ENCODE results near the gene ANXA4. TPM values are rescaled to one million over a fixed set of nuclear protein-coding genes. Genes with fewer than 3 reads are reported as not detected.

Gene ANXA4
- total and polyA plus RNA-seq, 2 of the 13 experiments (the other 11 are each of a cell fraction or from before 2014, with no cell fraction given): 155 to 168 TPM

GRCh38 chr2:69734035-69734611 is 7.8 kb upstream of the ANXA4 start:
- no peaks in the 10 kb centered on the region for H4K20me1 ChIP-seq (ENCODE audit: insufficient read depth, low read length)
- H3K9me3 ChIP-seq (ENCODE audit: low read length): no peaks in the 10 kb centered on the region
- H3K27me3 ChIP-seq (ENCODE audit: control insufficient read depth in 1 of 2, insufficient read depth in 2 of 2, low read length in 2 of 2): no peaks in the 10 kb centered on the region
- H3K4me3 ChIP-seq (replicated peaks in 1 of 3; ENCODE audit: insufficient read depth in 1 of 3, low read depth in 2 of 3, low read length in 3 of 3): no peak overlapping the region
- DNase-seq (ENCODE audit: low spot score) (peak; percentile 86), ATAC-seq (peak; percentile 81), FAIRE-seq (peak; percentile 59)
- H3K36me3 ChIP-seq (replicated peaks in 1 of 2; ENCODE audit: control insufficient read depth in 1 of 2, insufficient read depth in 2 of 2, low read length in 2 of 2): no peaks in the 10 kb centered on the region
- H3K79me2 ChIP-seq (ENCODE audit: insufficient read depth, low read length): no peaks in the 10 kb centered on the region
- no TSS peak for BruUV-seq (replicated peaks)
- peak overlapping the region; percentile 43 for H2AFZ ChIP-seq (ENCODE audit: low read length)
- ChIA-PET POLR2A (interaction anchor here (0.7 to 3.4 kb wide), 5 partner anchors 9 to 48 kb away, joined by 3 to 10 read pairs (median 5); partner anchors contain the start of gene ANXA4), CTCF (ENCODE audit: low intra/inter-chr PET ratio, low total read pairs) (no interaction called here)
- in situ Hi-C loops (cut with HindIII; ENCODE audit: extremely low pct_ligation_motif_present, low pct_unique_long_range_greater_than_20kb) (no loop called here), intact Hi-C loops (cut with micrococcal nuclease; ENCODE audit: unreplicated experiment) (no loop called here)
- peak overlapping the region; percentile 50 for H3K4me2 ChIP-seq (ENCODE audit: low read depth, low read length)
- peaks cover 46% of the 10 kb centered on the region for H3K4me1 ChIP-seq (ENCODE audit: insufficient read depth, low read length)
- H3K9ac ChIP-seq (ENCODE audit: insufficient read depth, low read depth, low read length): 0 out of 2 replicates have a peak overlapping the region, but pooled peaks have one; percentile 0
- H3K27ac ChIP-seq (ENCODE audit: extremely low read length, insufficient read depth, low read length): peak overlapping the region; percentile 55
- WGBS (ENCODE audit: low lambda C conversion rate): 15% methylated on average over 5 of the region's 5 CpGs
- TF ChIP-seq ZNF383 (CRISPR knock-in tag; IDR thresholded peaks at IDR 0.05; ENCODE audit: borderline replicate concordance) (no peak), EP300 (IDR thresholded peaks at IDR 0.05; ENCODE audit: low read depth in 2 of 2, low read length in 2 of 2) (peak; percentile 74 to 91; a peak in 3 of 4 replicates), EP300 (CRISPR knock-in tag; IDR thresholded peaks at IDR 0.05; ENCODE audit: borderline replicate concordance) (no peak), MAFK (conservative IDR thresholded peaks at IDR 0.05 in 1 of 2, IDR thresholded peaks at IDR 0.05 in 1 of 2; ENCODE audit: low read length in 2 of 2) (no peak), SOX5 (CRISPR knock-in tag; IDR thresholded peaks at IDR 0.05; ENCODE audit: borderline replicate concordance) (peak; percentile 85), ZNF253 (CRISPR knock-in tag; IDR thresholded peaks at IDR 0.05; ENCODE audit: borderline replicate concordance) (no peak), HNF1B (CRISPR knock-in tag; IDR thresholded peaks at IDR 0.05) (peak; percentile 66), ZMYM3 (CRISPR knock-in tag; IDR thresholded peaks at IDR 0.05) (0 out of 2 replicates have a peak, but pooled peaks have one; percentile 35), ZBTB34 (CRISPR knock-in tag; IDR thresholded peaks at IDR 0.05) (peak; percentile 44; the same call in 1 of the 2 replicates), ZSCAN5A (CRISPR knock-in tag; IDR thresholded peaks at IDR 0.05; ENCODE audit: borderline replicate concordance) (0 out of 2 replicates have a peak, but pooled peaks have one; percentile 51), RCOR2 (CRISPR knock-in tag; IDR thresholded peaks at IDR 0.05) (0 out of 2 replicates have a peak, but pooled peaks have one; percentile 59), ZNF672 (CRISPR knock-in tag; IDR thresholded peaks at IDR 0.05) (no peak), TCF7 (IDR thresholded peaks at IDR 0.05; ENCODE audit: low read depth) (peak; percentile 57), HIC2 (CRISPR knock-in tag; IDR thresholded peaks at IDR 0.05; ENCODE audit: low read depth) (no peak), SP4 (CRISPR knock-in tag; IDR thresholded peaks at IDR 0.05) (peak; percentile 57; the same call in 1 of the 2 replicates)

All from HepG2 (cell line).